ENCODE results near the gene ACTL7A.
A peak's percentile ranks its signal among the peaks of the same experiment; 100 is the strongest.
"Not testable (repeated sequence)": the region's sequence is repeated elsewhere in the genome, so short reads cannot be mapped to it uniquely, and the experiment has no call there.

The ACTL7A gene

GRCh38 chr9:108845507-108845906 is 16.6 kb upstream of the ACTL7A start:
- no peak for DNase-seq
- in situ Hi-C loops (cut with MboI; ENCODE audit: low pct_unique_long_range_greater_than_20kb, low sequenced_read_pairs): no loop called here

- in situ Hi-C loops (cut with MboI; ENCODE audit: low pct_unique_long_range_greater_than_20kb, low sequenced_read_pairs): no loop called here
- DNase-seq: peak; percentile 49
Measured at GRCh38 chr9:108845947-108846346, 16.1 kb upstream of the ACTL7A start.

- in situ Hi-C loops (cut with MboI; ENCODE audit: low pct_unique_long_range_greater_than_20kb, low sequenced_read_pairs); DNase-seq: not testable (repeated sequence)
Measured at GRCh38 chr9:108848296-108848695, 13.8 kb upstream of the ACTL7A start.

- no peak for DNase-seq
- in situ Hi-C loops (cut with MboI; ENCODE audit: low pct_unique_long_range_greater_than_20kb, low sequenced_read_pairs): no loop called here
Measured at GRCh38 chr9:108850293-108850897, 11.7 kb upstream of the ACTL7A start.

GRCh38 chr9:108851138-108851537 is 10.9 kb upstream of the ACTL7A start:
- DNase-seq: no peak
- in situ Hi-C loops (cut with MboI; ENCODE audit: low pct_unique_long_range_greater_than_20kb, low sequenced_read_pairs): no loop called here

GRCh38 chr9:108852079-108852478 is 10.0 kb upstream of the ACTL7A start:
- in situ Hi-C loops (cut with MboI; ENCODE audit: low pct_unique_long_range_greater_than_20kb, low sequenced_read_pairs): no loop called here
- no peak for DNase-seq

- in situ Hi-C loops (cut with MboI; ENCODE audit: low pct_unique_long_range_greater_than_20kb, low sequenced_read_pairs): no loop called here
- no peak for DNase-seq
Measured at GRCh38 chr9:108854094-108854493, 8.0 kb upstream of the ACTL7A start.

- in situ Hi-C loops (cut with MboI; ENCODE audit: low pct_unique_long_range_greater_than_20kb, low sequenced_read_pairs): no loop called here
- no peak for DNase-seq
Measured at GRCh38 chr9:108854641-108855528, 7.2 kb upstream of the ACTL7A start.

- no peak for DNase-seq
- in situ Hi-C loops (cut with MboI; ENCODE audit: low pct_unique_long_range_greater_than_20kb, low sequenced_read_pairs): no loop called here
Measured at GRCh38 chr9:108855529-108855886, 6.6 kb upstream of the ACTL7A start.

- in situ Hi-C loops (cut with MboI; ENCODE audit: low pct_unique_long_range_greater_than_20kb, low sequenced_read_pairs): no loop called here
- DNase-seq: no peak
Measured at GRCh38 chr9:108855888-108856287, 6.2 kb upstream of the ACTL7A start, which contains the start of gene ACTL7B. ACTL7B (minus strand) TSS chr9:108855986; CDS start chr9:108855930, 56 bp downstream.

GRCh38 chr9:108857572-108857971 is 4.5 kb upstream of the ACTL7A start:
- in situ Hi-C loops (cut with MboI; ENCODE audit: low pct_unique_long_range_greater_than_20kb, low sequenced_read_pairs): no loop called here
- no peak for DNase-seq

GRCh38 chr9:108859459-108860114 is 2.5 kb upstream of the ACTL7A start:
- in situ Hi-C loops (cut with MboI; ENCODE audit: low pct_unique_long_range_greater_than_20kb, low sequenced_read_pairs): no loop called here
- DNase-seq: no peak

GRCh38 chr9:108860354-108860753 is 1.7 kb upstream of the ACTL7A start:
- DNase-seq: peak; percentile 32
- in situ Hi-C loops (cut with MboI; ENCODE audit: low pct_unique_long_range_greater_than_20kb, low sequenced_read_pairs): no loop called here

- in situ Hi-C loops (cut with MboI; ENCODE audit: low pct_unique_long_range_greater_than_20kb, low sequenced_read_pairs): no loop called here
- DNase-seq: no peak
Measured at GRCh38 chr9:108860764-108861163, 1.3 kb upstream of the ACTL7A start.

GRCh38 chr9:108861464-108861863 is 602 bp upstream of the ACTL7A start:
- in situ Hi-C loops (cut with MboI; ENCODE audit: low pct_unique_long_range_greater_than_20kb, low sequenced_read_pairs): no loop called here
- DNase-seq: no peak

GRCh38 chr9:108863891-108864290 is 1.8 kb downstream of the ACTL7A start:
- no peak for DNase-seq
- in situ Hi-C loops (cut with MboI; ENCODE audit: low pct_unique_long_range_greater_than_20kb, low sequenced_read_pairs): no loop called here

GRCh38 chr9:108864446-108864845 is 2.4 kb downstream of the ACTL7A start:
- DNase-seq: no peak
- in situ Hi-C loops (cut with MboI; ENCODE audit: low pct_unique_long_range_greater_than_20kb, low sequenced_read_pairs): no loop called here

- no peak for DNase-seq
- in situ Hi-C loops (cut with MboI; ENCODE audit: low pct_unique_long_range_greater_than_20kb, low sequenced_read_pairs): no loop called here
Measured at GRCh38 chr9:108865037-108865436, 3.0 kb downstream of the ACTL7A start.

GRCh38 chr9:108866001-108866420 is 3.9 kb downstream of the ACTL7A start:
- in situ Hi-C loops (cut with MboI; ENCODE audit: low pct_unique_long_range_greater_than_20kb, low sequenced_read_pairs): no loop called here

GRCh38 chr9:108867116-108867515 is 5.0 kb downstream of the ACTL7A start:
- DNase-seq: no peak
- in situ Hi-C loops (cut with MboI; ENCODE audit: low pct_unique_long_range_greater_than_20kb, low sequenced_read_pairs): no loop called here

More at GRCh38 chr9:108866001-108866420, 3.9 kb downstream of the ACTL7A start:
- no peak for DNase-seq
